HT-29 (cell line): ENCODE results near the gene NPIPA5. TPM values are rescaled to one million over a fixed set of nuclear protein-coding genes. Genes with fewer than 3 reads are reported as not detected.

Experiments used
- total RNA-seq: library from RNA; depleted of rRNA; stranded (reverse); fragments of >200 nt; shearing (Covaris generic); gene quantifications from 2 replicates; pipeline ENCODE4 v1.2.3, GENCODE V29; 2014; rRNA removed

NPIPA5 gene
- total RNA-seq, 1 experiment from 2014 or later: not detected

Other genes with a start within 250 kb of the NPIPA5 start
- not detected in 2 replicates for gene MPV17L, start 17.5 kb upstream of the NPIPA5 start, total RNA-seq
- 0.61 and 1.1 TPM in 2 replicates for gene BMERB1, start 56.3 kb upstream of the NPIPA5 start, total RNA-seq